ENCODE data around the gene SYT17. TPM values are rescaled to one million over a fixed set of nuclear protein-coding genes. Genes with fewer than 3 reads are reported as not detected.

SYT17 gene
- polyA plus RNA-seq, 2 donors: 3.5 to 6.2 TPM

- H3K27me3 ChIP-seq (ENCODE audit: control insufficient read depth in 1 of 2, insufficient read depth in 2 of 2, low read length in 2 of 2): no peaks in the 10 kb centered on the region
- H3K9me3 ChIP-seq (ENCODE audit: control insufficient read depth in 2 of 2, insufficient read depth in 1 of 2, low read depth in 1 of 2, low read length in 1 of 2): no peaks in the 10 kb centered on the region
- peaks cover 0 to 3% of the 10 kb centered on the region in 2 donors for H3K36me3 ChIP-seq (ENCODE audit: control insufficient read depth in 2 of 2, insufficient read depth in 2 of 2, low read length in 1 of 2)
- H3K4me1 ChIP-seq (ENCODE audit: control insufficient read depth in 2 of 2, insufficient read depth in 2 of 2, low read length in 1 of 2): peaks cover 0 to 3% of the 10 kb centered on the region in 2 donors
- peak overlapping the region; percentile 64 to 72 for H3K4me3 ChIP-seq (ENCODE audit: low read depth in 1 of 2, low read length in 2 of 2)
- no peak overlapping the region for H3K27ac ChIP-seq (ENCODE audit: low read depth in 2 of 2, low read length in 1 of 2)
- WGBS, 2 donors: 20 to 30% methylated on average over 18 to 19 of the region's 19 CpGs
These were observed 1.1 kb downstream of the SYT17 start for GRCh38 chr16:19169082-19169639.

DNA sequence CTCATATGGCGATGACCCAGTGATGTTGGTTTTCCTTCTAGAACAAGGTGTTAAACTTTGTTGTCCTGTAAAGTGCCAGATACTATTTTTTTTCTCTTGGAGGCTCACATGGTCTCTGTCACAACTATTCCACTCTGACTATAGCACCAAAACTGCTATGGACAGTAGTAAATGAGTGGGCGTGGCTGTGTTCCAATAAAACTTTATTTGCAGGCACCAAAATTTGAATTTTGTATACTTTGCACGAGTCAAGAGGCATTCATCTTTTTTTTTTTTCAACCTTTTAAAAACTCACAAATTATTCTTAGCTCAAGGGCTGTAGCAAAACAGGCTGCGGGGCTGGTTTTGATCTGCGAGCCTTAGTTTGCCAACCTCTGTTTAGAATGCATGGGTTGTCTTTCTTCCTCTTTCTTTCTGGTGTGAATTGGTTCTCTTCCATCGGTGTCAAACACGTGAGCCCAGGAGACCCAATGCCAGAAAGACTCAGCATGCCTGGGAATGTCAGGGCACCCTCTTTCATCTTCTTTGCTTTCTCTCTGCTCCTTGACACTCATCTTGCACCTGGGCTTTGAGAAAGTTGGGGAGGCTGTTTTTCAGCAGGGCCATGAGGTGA, 2.1 kb downstream of the SYT17 start:
- Histone ChIP-seq H3K27ac (ENCODE audit: low read depth in 2 of 2, low read length in 1 of 2) (no peak overlapping the region), H3K4me3 (ENCODE audit: low read depth in 1 of 2, low read length in 2 of 2) (no peak overlapping the region), H3K36me3 (ENCODE audit: control insufficient read depth in 2 of 2, insufficient read depth in 2 of 2, low read length in 1 of 2) (peaks cover 0 to 3% of the 10 kb centered on the region in 2 donors), H3K9me3 (ENCODE audit: control insufficient read depth in 2 of 2, insufficient read depth in 1 of 2, low read depth in 1 of 2, low read length in 1 of 2) (no peaks in the 10 kb centered on the region), H3K27me3 (ENCODE audit: control insufficient read depth in 1 of 2, insufficient read depth in 2 of 2, low read length in 2 of 2) (no peaks in the 10 kb centered on the region), H3K4me1 (ENCODE audit: control insufficient read depth in 2 of 2, insufficient read depth in 2 of 2, low read length in 1 of 2) (peaks cover 0 to 3% of the 10 kb centered on the region in 2 donors)
- WGBS, 2 donors: 50 to 65% methylated on average over 7 of the region's 7 CpGs

DNA sequence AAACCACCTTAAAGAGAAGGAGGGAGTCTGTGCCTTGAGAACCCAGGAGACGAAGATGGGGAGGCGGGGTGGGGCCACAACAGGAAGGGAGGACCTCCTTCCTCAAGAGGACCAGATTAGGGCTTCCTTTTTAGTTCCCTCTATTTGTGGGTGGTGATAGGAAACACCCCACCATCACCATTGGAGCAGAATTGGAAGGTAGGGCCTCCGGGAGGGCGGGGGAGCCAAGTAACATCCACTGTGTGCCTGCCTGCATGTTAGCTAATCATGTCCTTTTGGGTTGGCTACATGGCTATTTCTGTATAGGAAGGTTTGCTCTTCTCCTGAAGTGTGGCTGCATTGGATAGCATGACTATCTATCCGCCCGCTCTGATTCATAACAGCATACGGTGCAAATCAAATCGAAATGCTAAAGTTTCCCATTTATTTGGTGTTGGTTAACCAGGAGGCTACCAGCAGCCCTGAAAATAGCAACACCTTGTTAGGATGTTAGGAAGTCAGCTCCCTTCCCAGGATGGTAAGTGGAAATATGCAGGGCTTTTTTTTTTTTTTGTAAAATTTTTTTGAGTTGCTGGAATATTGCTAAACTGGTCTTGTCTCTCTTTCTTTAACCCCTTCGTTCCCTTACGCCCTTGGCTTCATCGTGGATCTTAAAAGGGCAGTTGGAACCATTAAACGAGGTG, 4.2 kb downstream of the SYT17 start:
- Histone ChIP-seq H3K36me3 (ENCODE audit: control insufficient read depth in 2 of 2, insufficient read depth in 2 of 2, low read length in 1 of 2) (peaks cover 0 to 3% of the 10 kb centered on the region in 2 donors), H3K4me3 (ENCODE audit: low read depth in 1 of 2, low read length in 2 of 2) (no peak overlapping the region), H3K27ac (ENCODE audit: low read depth in 2 of 2, low read length in 1 of 2) (no peak overlapping the region), H3K4me1 (ENCODE audit: control insufficient read depth in 2 of 2, insufficient read depth in 2 of 2, low read length in 1 of 2) (peaks cover 0 to 3% of the 10 kb centered on the region in 2 donors), H3K9me3 (ENCODE audit: control insufficient read depth in 2 of 2, insufficient read depth in 1 of 2, low read depth in 1 of 2, low read length in 1 of 2) (no peaks in the 10 kb centered on the region), H3K27me3 (ENCODE audit: control insufficient read depth in 1 of 2, insufficient read depth in 2 of 2, low read length in 2 of 2) (no peaks in the 10 kb centered on the region)
- 83 to 88% methylated on average over 12 of the region's 12 CpGs for WGBS, 2 donors

DNA sequence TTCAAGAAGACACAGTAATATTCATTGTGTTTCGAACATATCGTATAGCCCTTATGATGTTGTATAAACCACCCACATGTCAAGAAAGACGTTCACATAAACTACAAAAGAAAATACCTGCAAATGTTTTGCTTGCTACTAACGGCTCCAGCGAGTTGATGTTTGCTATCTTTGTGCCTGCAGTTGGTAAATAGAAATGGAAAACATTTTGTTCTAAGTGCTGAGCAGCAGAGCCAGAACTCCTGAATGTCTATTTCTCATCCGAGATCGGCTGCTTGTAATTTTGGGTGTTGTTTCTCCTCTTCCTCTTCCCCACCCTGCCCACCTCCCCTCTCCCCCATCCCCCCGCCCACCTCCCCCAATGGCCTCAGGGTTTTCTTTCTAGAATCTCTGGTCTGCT, 5.0 kb downstream of the SYT17 start:
- H3K27me3 ChIP-seq (ENCODE audit: control insufficient read depth in 1 of 2, insufficient read depth in 2 of 2, low read length in 2 of 2): no peaks in the 10 kb centered on the region
- H3K27ac ChIP-seq (ENCODE audit: low read depth in 2 of 2, low read length in 1 of 2): no peak overlapping the region
- H3K4me3 ChIP-seq (ENCODE audit: low read depth in 1 of 2, low read length in 2 of 2): no peak overlapping the region
- peaks cover 0 to 3% of the 10 kb centered on the region in 2 donors for H3K4me1 ChIP-seq (ENCODE audit: control insufficient read depth in 2 of 2, insufficient read depth in 2 of 2, low read length in 1 of 2)
- no peaks in the 10 kb centered on the region for H3K9me3 ChIP-seq (ENCODE audit: control insufficient read depth in 2 of 2, insufficient read depth in 1 of 2, low read depth in 1 of 2, low read length in 1 of 2)
- WGBS, 2 donors: 72 to 74% methylated on average over 8 of the region's 8 CpGs
- H3K36me3 ChIP-seq (ENCODE audit: control insufficient read depth in 2 of 2, insufficient read depth in 2 of 2, low read length in 1 of 2): peaks cover 0 to 3% of the 10 kb centered on the region in 2 donors

GRCh38 chr16:19173649-19174383, 5.8 kb downstream of the SYT17 start:
- Histone ChIP-seq H3K9me3 (ENCODE audit: control insufficient read depth in 2 of 2, insufficient read depth in 1 of 2, low read depth in 1 of 2, low read length in 1 of 2) (no peaks in the 10 kb centered on the region), H3K36me3 (ENCODE audit: control insufficient read depth in 2 of 2, insufficient read depth in 2 of 2, low read length in 1 of 2) (peaks cover 0 to 3% of the 10 kb centered on the region in 2 donors), H3K4me3 (ENCODE audit: low read depth in 1 of 2, low read length in 2 of 2) (no peak overlapping the region), H3K4me1 (ENCODE audit: control insufficient read depth in 2 of 2, insufficient read depth in 2 of 2, low read length in 1 of 2) (no peaks in the 10 kb centered on the region), H3K27me3 (ENCODE audit: control insufficient read depth in 1 of 2, insufficient read depth in 2 of 2, low read length in 2 of 2) (no peaks in the 10 kb centered on the region), H3K27ac (ENCODE audit: low read depth in 2 of 2, low read length in 1 of 2) (no peak overlapping the region)
- 86 to 90% methylated on average over 27 of the region's 27 CpGs for WGBS, 2 donors

GRCh38 chr16:19174478-19174877, 6.4 kb downstream of the SYT17 start:
- Histone ChIP-seq H3K4me1 (ENCODE audit: control insufficient read depth in 2 of 2, insufficient read depth in 2 of 2, low read length in 1 of 2) (no peaks in the 10 kb centered on the region), H3K9me3 (ENCODE audit: control insufficient read depth in 2 of 2, insufficient read depth in 1 of 2, low read depth in 1 of 2, low read length in 1 of 2) (no peaks in the 10 kb centered on the region), H3K36me3 (ENCODE audit: control insufficient read depth in 2 of 2, insufficient read depth in 2 of 2, low read length in 1 of 2) (peaks cover 0 to 3% of the 10 kb centered on the region in 2 donors), H3K4me3 (ENCODE audit: low read depth in 1 of 2, low read length in 2 of 2) (no peak overlapping the region), H3K27me3 (ENCODE audit: control insufficient read depth in 1 of 2, insufficient read depth in 2 of 2, low read length in 2 of 2) (no peaks in the 10 kb centered on the region), H3K27ac (ENCODE audit: low read depth in 2 of 2, low read length in 1 of 2) (no peak overlapping the region)
- WGBS, 2 donors: 90 to 96% methylated on average over 3 of the region's 3 CpGs

DNA sequence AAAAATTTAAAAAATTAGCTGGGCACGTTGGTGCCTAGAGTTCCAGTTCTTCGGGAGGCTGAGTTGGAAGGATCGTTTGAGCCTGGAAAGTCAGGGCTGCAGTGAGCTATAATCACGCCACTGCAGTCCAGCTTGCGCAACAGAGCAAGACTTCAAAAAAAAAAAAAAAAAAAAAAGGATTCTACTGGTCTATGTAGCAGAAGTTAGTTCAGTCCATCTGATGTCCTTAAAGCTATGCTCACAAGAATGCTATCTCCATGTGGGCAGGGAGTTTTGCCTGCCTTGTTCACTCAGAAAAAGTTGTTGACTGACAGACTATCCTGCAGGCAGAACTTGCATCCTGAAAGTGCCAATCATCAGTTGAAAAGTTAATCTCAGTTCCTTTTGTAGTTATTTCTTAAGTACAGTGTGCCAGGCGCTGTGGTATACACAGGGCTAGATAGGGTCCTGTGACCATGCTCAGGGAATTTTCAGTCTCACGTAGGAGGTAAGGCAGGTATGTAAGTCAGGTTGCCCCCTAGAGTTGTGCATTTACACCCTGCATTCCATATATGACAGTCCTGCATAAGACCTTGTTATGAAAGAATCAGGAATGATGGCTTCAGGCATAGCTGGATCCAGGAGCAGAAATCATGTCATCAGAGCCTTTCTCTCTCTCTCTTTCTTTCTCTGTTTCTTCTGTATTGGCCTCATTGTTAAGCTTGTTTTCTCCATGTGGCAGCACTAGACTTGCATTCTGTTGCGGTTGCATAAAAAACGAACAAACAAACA, 7.6 kb downstream of the SYT17 start:
- Histone ChIP-seq H3K4me1 (ENCODE audit: control insufficient read depth in 2 of 2, insufficient read depth in 2 of 2, low read length in 1 of 2) (no peaks in the 10 kb centered on the region), H3K4me3 (ENCODE audit: low read depth in 1 of 2, low read length in 2 of 2) (no peak overlapping the region)

DNA sequence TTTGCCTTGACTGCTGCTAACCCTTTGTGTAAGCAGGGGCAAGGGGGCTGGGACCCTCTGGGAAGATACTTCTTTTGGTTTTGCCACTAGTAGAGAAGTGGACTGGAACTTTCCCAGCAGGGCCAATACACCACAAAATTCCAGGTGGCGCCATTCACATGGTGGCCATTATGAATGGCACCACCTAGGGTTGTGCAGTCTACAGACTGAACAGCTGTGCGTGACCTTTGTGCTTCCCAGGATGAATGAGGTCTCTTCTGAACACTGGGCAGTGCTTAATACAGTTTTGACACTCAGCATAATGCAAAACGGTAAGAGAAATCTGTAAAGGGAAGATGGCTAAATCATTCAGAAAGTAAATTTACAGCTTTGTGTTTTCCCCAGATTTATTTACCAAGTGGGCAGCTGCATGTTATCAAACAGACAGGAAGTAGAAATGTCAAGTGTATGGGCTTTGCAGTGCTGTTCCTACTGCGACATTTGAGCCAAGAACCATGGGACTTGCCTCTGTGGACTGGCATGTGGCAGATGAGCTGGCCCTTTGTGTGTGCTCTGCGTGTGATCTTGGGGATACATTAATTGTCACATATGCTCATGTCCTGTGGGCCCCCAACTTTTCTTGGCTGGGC, 9.2 kb downstream of the SYT17 start:
- no peaks in the 10 kb centered on the region for H3K4me1 ChIP-seq (ENCODE audit: control insufficient read depth in 2 of 2, insufficient read depth in 2 of 2, low read length in 1 of 2)
- no peaks in the 10 kb centered on the region for H3K9me3 ChIP-seq (ENCODE audit: control insufficient read depth in 2 of 2, insufficient read depth in 1 of 2, low read depth in 1 of 2, low read length in 1 of 2)
- no peaks in the 10 kb centered on the region for H3K27me3 ChIP-seq (ENCODE audit: control insufficient read depth in 1 of 2, insufficient read depth in 2 of 2, low read length in 2 of 2)
- peaks cover 0 to 3% of the 10 kb centered on the region in 2 donors for H3K36me3 ChIP-seq (ENCODE audit: control insufficient read depth in 2 of 2, insufficient read depth in 2 of 2, low read length in 1 of 2)
- H3K27ac ChIP-seq (ENCODE audit: low read depth in 2 of 2, low read length in 1 of 2): no peak overlapping the region
- H3K4me3 ChIP-seq (ENCODE audit: low read depth in 1 of 2, low read length in 2 of 2): no peak overlapping the region
- WGBS, 2 donors: 71 to 76% methylated on average over 5 of the region's 5 CpGs

More for the DNA sequence above, 7.6 kb downstream of the SYT17 start:
- WGBS, 2 donors: 79 to 81% methylated on average over 9 of the region's 9 CpGs
- H3K9me3 ChIP-seq (ENCODE audit: control insufficient read depth in 2 of 2, insufficient read depth in 1 of 2, low read depth in 1 of 2, low read length in 1 of 2): no peaks in the 10 kb centered on the region
- no peaks in the 10 kb centered on the region for H3K27me3 ChIP-seq (ENCODE audit: control insufficient read depth in 1 of 2, insufficient read depth in 2 of 2, low read length in 2 of 2)
- H3K27ac ChIP-seq (ENCODE audit: low read depth in 2 of 2, low read length in 1 of 2): no peak overlapping the region
- peaks cover 0 to 3% of the 10 kb centered on the region in 2 donors for H3K36me3 ChIP-seq (ENCODE audit: control insufficient read depth in 2 of 2, insufficient read depth in 2 of 2, low read length in 1 of 2)
